ENCODE results near the gene ADGRG4.
"Not testable (repeated sequence)": the region's sequence is repeated elsewhere in the genome, so short reads cannot be mapped to it uniquely, and the experiment has no call there.

The ADGRG4 gene, protein sequence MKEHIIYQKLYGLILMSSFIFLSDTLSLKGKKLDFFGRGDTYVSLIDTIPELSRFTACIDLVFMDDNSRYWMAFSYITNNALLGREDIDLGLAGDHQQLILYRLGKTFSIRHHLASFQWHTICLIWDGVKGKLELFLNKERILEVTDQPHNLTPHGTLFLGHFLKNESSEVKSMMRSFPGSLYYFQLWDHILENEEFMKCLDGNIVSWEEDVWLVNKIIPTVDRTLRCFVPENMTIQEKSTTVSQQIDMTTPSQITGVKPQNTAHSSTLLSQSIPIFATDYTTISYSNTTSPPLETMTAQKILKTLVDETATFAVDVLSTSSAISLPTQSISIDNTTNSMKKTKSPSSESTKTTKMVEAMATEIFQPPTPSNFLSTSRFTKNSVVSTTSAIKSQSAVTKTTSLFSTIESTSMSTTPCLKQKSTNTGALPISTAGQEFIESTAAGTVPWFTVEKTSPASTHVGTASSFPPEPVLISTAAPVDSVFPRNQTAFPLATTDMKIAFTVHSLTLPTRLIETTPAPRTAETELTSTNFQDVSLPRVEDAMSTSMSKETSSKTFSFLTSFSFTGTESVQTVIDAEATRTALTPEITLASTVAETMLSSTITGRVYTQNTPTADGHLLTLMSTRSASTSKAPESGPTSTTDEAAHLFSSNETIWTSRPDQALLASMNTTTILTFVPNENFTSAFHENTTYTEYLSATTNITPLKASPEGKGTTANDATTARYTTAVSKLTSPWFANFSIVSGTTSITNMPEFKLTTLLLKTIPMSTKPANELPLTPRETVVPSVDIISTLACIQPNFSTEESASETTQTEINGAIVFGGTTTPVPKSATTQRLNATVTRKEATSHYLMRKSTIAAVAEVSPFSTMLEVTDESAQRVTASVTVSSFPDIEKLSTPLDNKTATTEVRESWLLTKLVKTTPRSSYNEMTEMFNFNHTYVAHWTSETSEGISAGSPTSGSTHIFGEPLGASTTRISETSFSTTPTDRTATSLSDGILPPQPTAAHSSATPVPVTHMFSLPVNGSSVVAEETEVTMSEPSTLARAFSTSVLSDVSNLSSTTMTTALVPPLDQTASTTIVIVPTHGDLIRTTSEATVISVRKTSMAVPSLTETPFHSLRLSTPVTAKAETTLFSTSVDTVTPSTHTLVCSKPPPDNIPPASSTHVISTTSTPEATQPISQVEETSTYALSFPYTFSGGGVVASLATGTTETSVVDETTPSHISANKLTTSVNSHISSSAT (N-terminal part only)

GRCh38 chrX:136300721-136301120 lies at the start of gene ADGRG4:
ADGRG4 (plus strand) TSS chrX:136300963; CDS start chrX:136308778, 7,815 bp downstream.
- not testable (repeated sequence) for DNase-seq

GRCh38 chrX:136251041-136251991 lies 49.4 kb upstream of the ADGRG4 start, which contains the start of gene MAP7D3:
MAP7D3 (minus strand) TSS chrX:136251400; CDS start chrX:136251358, 42 bp downstream.
- DNase-seq, result peak; percentile 27

- no peak for DNase-seq
Measured at GRCh38 chrX:136255541-136255940, 45.2 kb upstream of the ADGRG4 start.

- no peak for DNase-seq
Measured at GRCh38 chrX:136256026-136256425, 44.7 kb upstream of the ADGRG4 start.

DNA sequence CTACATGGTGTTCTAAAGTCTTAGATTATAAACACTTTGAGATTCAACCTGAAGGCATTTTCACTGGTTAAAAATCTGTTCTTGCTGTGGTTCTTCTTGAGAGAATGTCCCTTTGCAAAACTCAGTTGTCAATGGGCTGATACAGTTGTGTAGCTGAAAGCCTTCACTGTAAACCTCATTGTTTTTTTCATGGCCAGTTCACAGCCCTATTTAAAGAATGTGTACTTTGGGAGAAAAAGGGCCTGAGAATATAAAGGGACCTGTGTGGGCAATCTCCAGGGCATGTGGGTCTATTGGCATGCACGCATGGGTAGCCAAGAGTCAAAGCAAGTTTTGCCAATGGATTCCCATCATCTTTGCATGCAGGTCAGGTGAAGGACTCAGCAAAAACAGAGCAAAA lies 41.8 kb upstream of the ADGRG4 start:
- no peak for DNase-seq

DNA sequence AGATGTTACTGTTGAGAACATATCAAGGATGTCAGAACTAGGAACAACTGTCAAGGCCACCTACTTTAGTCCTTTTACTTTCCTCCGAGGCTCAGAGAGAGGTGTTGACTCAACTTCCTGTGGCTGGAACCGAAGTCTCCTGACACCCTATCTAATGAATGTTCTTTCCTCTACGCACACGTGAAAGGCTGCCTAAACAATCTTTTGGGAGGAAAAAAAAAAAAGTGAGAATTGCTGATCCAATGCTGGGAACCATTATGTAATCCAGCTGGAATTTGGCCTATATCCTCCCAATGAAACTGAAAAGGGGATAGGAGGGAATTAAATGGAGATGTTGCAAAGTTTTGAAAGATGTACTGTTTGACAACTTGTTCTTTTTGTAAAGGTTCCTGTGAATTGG lies 41.2 kb upstream of the ADGRG4 start:
- DNase-seq, result no peak

- no peak for DNase-seq
Measured at GRCh38 chrX:136260776-136261175, 40.0 kb upstream of the ADGRG4 start.

DNA sequence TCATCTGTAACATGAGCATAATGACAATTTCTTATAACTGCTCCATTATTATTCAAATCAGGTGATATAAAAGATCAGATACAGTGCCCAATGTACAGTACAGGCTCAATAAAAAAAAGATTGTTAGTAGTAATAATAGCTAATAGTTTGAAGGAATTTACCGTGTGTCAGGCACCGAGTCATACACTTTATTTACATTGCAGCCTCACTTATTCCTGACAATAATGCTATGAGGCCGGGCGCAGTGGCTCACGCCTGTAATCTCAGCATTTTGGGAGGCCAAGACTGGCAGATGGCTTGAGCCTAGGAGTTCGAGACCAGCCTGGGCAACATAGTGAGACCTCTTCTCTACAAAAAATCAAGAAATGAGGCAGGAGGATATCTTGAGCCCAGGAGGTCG lies 39.4 kb upstream of the ADGRG4 start:
- DNase-seq, result no peak

- no peak for DNase-seq
Measured at GRCh38 chrX:136262243-136262642, 38.5 kb upstream of the ADGRG4 start.

- DNase-seq, result no peak
Measured at GRCh38 chrX:136262812-136263315, 37.9 kb upstream of the ADGRG4 start.

DNA sequence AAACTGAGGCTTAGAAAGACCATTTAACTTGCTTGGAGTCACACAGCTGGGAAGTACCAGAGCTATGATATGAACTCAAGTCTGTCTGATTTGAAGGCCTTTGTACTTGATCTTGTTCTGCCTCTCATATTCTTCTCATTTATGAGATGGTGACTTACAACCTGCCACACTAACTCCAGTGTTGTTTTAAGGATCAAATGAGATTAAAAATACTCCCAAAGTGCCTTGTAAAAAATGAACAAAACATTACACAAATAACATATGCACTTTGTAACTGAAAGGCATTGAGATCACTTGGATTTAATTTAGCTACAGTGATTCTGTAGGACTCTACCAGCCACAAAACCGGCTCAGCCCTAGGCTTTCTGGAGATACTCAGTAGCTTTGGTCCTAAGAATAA lies 33.9 kb upstream of the ADGRG4 start:
- DNase-seq, result no peak

GRCh38 chrX:136268051-136269048 lies 32.4 kb upstream of the ADGRG4 start:
- DNase-seq, result no peak

DNA sequence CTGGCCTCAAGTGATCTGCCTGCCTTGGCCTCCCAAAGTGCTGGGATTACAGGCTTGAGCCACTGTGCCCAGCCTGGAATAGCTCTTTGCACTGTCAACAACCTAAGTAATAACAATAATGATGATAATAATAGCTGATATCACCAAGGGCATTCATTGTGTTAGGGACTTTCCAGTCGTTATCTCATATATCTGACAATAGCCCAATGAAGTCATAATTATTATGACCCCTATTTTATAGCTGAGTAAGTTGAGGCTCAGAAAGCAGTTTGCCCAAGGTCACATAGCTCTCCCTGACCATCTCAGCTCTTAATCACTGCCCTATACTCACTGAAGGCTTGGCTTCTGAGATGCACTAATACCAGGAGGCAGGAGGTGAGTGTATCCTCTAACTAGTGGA lies 30.8 kb upstream of the ADGRG4 start:
- DNase-seq, result no peak

DNA sequence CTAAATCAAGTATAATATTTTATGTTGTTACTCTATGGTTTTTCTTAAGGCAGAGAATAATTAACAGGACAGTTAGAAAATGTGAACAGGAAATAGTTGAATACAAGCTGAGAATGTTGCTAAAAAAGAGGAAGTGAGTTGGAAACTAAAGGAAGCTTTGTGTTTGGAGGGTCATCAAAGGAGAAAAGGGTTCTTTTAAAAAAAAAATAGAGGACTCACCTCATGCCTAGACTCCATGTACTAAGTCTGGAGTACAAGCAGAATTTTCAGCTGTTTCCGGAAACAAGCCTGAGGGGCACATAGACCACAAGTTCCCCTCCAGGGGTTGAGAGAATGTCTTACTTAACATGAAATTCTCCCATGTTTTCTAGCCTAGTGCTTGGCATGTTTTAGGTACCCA lies 29.5 kb upstream of the ADGRG4 start:
- DNase-seq, result no peak

- no peak for DNase-seq
Measured at GRCh38 chrX:136272325-136272724, 28.4 kb upstream of the ADGRG4 start.

DNA sequence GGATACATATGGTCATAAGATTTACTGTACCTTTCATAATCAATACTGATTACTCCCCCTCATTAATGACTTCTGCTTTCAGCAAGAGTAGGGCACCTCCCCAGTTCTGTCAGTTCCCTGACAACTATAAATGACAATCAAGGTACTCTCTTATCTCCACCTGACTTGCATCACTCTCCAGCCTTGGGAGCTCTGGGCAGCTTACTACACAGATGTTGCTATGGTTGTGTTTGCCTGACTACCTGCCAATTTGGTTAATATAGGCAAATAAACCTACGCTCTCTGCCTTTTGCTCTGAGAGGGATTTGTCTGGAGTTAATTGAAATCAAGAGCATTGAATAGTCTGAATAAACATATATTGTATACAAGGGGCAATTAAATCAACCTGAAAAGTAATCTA lies 26.8 kb upstream of the ADGRG4 start:
- DNase-seq, result no peak

DNA sequence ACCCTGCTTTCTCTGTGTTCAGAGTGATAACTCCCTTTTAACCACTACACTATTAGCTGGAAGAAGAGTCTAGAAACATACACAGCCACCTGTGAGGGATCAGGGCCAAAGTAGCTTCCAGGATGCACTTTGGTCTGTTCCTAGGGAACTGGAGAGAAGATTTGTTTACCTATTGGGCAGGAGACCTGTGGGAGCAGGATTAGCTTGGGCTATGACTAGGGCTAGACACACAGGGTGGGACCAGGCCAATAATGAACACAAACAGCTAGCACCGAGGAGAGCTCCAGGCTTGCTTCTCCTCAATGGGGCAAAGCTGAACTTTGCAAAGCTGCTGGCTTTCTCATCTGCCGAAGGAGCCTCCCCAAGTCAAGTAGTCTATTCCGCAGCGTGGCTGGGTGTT lies 25.2 kb upstream of the ADGRG4 start:
- DNase-seq, result no peak

DNA sequence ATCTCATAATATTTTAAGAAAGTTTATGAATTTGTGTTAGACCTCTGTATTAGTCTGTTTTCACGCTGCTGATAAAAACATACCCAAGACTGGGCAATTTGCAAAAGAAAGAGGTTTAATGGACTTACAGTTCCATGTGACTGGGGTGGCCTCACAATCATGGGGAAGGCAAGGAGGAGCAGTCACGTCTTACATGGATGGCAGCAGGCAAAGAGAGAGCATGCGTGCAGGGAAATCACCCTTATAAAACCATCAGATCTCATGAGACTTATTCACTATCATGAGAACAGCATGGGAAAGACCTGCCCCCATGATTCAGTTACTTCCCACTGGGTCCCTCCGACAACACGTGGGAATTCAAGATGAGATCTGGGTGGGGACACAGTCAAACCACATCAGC lies 14.4 kb upstream of the ADGRG4 start:
- not testable (repeated sequence) for DNase-seq

- no peak for DNase-seq
Measured at GRCh38 chrX:136291824-136292223, 8.9 kb upstream of the ADGRG4 start.

DNA sequence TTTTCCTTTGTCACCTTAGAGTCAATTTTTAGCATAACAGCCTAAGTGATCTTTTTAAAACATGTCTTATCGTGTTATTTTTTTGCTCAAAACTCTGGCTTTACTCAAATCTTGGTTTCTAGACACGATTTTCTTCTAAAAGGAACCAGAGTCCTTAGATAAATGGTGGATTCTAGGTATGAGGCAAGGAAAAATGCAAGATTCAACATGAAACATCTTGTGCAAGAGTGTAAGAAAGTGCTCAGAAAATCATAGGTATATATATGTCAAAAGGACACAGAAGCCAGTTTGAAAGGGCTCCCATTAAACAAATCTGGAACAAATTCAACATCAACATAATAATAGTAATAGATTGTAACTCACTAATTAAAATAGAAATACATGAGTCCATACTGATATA lies 8.1 kb upstream of the ADGRG4 start:
- no peak for DNase-seq

Data from NCI-H510A (cell line).